GM11168 (cell line): Measurements from ENCODE around the gene CNIH1.
"Not testable (repeated sequence)": the region's sequence is repeated elsewhere in the genome, so short reads cannot be mapped to it uniquely, and the experiment has no call there.

Source experiments
- in situ Hi-C: fragments of 300-500 bp; cut with MboI; formaldehyde crosslinking; loops from one replicate; pipeline ENCODE4 v1.12.0; 2022; ENCODE audit warnings: low sequenced_read_pairs; ENCODE audit not compliant: unreplicated experiment

CNIH1 gene

DNA sequence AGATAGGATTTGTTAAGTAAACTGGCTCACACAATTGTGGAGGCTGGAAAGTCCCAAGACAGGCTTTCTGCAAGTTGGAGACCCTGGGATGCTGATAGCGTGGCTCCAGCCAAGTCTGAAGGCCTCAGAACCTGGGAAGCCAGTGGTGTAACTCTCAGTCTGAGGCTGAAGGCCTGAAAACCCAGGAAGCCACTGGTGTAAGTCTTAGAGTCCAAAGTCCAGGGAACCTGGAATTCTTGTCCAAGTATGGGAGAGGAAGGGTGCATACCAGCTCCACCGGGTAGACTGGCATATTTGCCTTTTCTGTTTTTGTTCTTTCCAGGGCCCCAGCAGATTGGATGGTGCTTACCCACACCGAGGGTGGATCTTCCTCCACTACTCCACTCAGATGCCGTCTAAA is 29.5 kb upstream of the CNIH1 start:
- in situ Hi-C loops, result no loop called here

DNA sequence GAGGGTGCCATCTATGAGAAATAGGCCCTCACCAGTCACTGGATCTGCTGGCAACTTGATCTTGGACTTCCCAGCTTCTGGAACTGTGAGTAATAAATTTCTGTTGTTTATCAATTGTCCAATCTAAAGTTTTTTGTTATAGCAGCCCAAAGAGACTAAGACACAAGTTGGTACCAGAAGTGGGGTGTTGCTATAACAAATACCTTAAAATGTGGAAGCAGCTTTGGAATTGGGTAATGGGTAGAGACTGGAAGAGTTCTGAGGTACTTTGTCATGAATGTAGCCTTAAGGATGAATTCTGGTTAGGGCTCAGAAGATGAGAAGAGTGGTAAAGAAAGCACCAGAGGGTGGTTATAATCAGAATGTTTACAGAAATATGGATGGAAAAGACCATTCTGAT is 26.1 kb upstream of the CNIH1 start:
- in situ Hi-C loops, result no loop called here

DNA sequence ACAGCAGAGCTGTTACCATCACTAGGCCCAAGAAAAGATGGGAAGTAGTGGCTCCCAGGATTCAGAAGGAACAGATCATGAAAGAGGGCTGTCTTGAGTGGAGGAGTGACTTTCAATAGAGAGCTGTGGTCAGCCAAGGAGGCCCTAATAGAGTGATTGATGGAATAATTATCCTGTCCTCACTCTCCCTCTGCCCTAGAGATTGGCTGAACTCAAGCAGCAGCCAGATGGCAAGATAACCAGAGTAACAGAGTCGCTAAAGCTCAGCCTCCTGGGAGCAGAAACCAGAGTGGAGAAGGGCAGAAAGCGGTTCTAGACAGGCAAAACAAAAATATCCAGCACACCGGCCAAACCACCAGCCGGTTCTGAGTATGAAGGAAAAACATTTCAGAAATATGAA is 24.5 kb upstream of the CNIH1 start:
- in situ Hi-C loops, result no loop called here

DNA sequence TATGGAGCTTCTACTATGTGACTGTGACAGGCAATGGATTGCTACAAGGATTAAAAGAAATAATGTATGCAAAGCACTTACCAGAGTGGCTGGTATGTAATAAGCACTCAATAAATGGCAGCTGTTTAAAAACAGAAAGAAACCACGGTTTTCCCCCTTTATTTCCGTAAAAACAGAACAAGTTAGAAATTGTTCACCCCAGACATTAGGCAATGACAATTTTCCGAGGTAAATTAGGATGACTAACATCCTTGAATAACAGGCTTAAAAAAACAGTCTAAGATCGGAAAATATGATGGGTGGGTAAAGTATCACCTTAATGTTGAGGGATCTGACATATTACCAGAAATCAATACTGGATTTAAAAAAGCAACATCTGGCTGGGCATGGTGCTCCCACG is 20.9 kb upstream of the CNIH1 start:
- in situ Hi-C loops, result no loop called here

DNA sequence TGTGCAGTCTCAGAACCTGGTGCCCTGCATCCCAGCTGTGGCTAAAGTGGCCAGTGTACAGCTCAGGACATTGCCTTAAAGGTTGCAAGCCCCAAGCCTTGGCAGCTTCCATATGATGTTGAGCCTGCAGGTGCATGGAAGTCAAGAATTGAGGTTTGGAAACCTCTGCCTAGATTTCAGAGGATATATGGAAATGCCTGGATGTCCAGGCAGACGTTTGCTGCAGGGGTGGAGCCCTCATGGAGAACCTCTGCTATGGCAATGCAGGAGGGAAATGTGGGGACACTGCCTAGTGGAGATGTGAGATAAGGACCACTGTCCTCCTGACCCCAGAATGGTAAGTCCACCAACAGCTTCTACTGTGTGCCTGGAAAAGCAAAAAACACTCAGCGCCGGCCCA is 17.9 kb upstream of the CNIH1 start:
- in situ Hi-C loops, result no loop called here

DNA sequence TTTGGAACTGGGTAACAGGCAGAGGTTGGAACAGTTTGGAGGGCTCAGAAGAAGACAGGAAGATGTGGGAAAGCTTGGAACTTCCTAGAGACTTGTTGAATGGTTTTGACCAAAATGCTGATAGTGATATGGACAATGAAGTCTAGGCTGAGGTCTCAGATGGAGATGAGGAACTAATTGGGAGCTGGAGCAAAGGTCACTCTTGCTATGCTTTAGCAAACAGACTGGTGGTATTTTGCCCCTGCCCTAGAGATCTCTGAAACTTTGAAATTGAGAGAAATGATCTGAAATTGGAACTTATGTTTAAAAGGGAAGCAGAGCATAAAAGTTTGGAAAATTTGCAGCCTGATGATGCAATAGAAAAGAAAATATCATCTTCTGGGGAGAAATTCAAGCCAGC is 17.4 kb upstream of the CNIH1 start:
- in situ Hi-C loops, result not testable (repeated sequence)

DNA sequence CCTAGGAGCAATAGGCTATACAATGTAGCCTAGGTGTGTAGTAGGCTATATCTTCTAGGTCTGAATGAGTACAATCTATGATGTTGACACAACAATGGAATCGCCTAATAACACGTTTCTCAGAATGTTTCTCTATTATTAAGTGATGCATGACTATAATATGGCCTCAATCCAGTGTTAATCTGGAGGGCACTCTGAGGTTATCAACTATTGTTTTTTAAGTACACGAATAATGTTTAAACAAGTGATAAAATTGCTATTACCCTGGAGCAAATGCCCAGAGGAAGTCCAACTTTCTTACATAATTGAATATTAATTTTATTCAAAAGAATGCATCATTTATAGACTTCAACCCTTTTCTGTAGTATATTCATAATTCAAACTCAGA is 16.4 kb upstream of the CNIH1 start:
- in situ Hi-C loops, result no loop called here

DNA sequence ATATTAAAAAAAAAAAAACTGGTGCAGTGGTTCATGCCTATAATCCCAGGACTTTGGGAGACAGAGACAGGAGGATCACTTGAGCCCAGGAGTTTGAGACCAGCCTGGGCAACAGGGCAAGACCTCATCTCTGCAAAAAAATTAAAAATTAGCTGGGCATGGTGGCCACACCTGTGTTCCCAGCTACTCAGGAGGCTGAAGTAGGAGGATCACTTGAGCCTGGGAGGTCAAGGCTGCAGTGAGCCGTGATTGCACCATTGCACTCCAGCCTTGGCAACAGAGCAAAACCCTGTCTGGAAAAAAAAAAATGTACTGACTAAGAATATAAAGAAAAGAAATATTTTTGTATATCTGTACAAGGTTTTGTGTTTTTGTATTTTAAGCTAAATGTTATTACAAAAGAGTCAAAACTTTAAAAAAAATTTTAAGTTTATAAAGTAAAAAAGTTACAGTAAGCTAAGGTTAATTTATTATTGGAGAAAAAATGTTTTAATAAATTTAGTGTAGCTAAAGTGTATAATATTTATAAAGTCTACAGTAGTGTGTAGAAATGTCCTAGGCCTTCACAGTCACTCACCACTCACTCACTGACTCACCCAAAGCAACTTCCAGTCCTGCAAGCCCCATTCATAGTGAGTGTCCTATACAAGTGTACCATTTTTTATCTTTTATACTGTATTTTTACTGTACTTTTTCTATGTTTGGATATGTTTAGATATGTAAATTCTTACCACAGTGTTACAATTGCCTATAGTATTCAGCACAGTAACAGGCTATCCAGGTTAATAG is 15.8 kb upstream of the CNIH1 start:
- in situ Hi-C loops, result not testable (repeated sequence)

DNA sequence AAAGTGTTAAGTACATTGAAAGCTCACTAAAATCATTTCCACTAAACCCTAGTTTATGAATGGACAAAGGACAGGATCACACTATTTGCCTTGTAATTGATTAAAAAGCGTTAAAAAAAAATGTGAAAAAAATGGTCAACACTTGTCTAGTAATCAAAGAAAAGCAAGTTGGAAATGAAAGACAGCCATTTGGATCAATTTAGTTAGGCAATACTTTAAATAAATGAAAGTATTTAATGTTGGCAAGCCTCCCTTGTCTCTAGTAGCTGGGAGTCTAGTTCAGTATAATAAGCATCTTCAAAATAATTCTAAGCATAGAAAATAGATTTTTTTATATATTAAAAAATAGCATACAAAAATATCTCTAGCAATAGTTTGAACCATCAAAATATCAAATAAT is 14.2 kb upstream of the CNIH1 start:
- in situ Hi-C loops, result no loop called here

DNA sequence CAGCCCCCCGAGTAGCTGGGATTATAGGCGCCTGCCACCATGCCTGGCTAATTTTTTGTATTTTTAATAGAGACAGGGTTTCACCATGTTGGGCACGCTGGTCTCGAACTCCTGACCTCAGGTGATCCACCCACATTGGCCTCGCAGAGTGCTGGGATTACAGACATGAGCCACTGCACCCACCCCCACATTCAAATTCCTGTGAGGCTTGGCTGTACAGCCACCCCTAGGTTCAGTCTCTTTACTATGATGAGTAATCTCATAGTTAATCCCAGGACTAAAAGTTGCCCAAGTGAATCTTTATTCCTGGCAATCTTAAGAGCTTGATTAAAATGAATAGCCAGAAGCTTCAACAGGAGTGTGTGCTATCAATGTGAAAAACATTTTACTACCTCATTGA is 12.8 kb upstream of the CNIH1 start:
- in situ Hi-C loops, result not testable (repeated sequence)

DNA sequence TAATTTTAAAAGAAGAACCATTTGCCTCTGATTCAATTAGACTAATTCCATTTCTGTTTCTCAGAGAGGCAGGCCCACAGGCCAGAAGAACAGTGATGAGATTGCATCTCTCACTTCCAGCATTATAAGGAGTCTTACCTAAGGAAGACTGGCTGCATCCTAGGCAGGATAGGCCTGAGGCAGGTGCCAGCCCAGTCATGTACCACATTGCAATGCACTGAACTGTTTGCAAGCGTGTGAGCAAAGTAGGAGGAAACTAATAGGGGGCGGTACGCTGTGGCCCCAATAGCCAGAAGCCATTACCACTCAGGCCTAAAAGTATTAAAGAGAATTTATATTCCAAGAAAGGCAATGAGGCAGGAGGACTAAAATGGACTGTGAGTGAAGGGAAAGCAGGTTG is 12.1 kb upstream of the CNIH1 start:
- in situ Hi-C loops, result no loop called here

DNA sequence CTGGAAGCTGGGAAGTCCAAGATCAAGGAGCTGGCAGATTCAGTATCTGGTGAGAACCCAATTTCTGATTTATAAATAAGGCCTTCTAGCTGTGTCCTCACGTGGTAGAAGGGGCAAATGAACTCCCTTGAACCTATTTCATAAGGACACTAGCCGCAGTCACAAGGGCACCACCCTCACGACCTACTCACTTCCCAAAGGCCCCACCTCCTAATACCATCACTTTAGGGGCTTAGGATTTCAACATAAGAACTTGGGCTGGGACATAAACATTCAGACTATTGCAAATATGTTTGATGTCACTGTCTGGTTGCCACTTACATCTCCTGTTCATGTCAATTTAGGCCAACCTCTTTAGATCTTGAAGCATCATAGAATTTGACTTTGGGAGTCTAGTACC is 10.8 kb upstream of the CNIH1 start:
- in situ Hi-C loops, result no loop called here

DNA sequence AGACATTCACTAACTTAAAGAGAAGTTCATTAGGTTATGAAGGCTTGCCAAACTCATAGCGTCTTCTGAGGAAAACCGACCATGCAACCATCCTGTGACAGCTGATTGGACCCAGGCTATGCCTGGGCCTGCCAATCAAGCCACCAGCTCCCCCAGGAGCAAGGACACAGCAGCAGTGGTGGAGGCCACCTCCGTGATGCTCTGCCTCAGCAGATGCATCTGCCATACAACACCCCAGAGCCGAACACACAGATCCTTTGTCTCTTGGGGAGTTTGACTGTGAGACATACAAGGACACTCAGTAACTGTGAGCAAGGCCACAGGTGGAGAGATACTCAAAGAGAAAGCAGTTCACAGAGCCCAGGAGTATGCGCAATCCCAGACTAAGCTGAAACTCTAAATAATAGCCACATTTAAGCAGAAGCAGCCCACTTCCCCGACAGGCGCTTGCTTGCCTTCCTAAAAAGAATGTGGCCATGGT is 10.0 kb upstream of the CNIH1 start:
- in situ Hi-C loops, result no loop called here

DNA sequence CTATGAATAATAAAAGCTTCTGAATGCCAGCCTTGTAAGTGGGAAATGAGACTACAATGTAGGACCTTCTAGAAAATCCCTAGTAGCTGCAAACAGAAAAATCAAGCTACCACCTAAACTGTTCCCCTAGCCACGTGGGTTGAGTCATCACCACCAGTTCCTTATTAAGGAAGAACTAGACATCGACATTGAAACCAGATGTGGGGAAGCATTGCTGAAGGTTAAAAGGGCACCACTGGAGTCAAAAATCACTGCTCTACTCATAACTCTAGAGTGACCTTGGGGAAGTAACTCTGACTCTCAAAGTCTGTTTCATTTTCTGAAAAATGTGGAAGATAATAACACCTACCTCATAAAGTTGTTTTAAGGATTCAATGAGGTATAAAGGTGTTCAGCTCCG is 9.4 kb upstream of the CNIH1 start:
- in situ Hi-C loops, result no loop called here

DNA sequence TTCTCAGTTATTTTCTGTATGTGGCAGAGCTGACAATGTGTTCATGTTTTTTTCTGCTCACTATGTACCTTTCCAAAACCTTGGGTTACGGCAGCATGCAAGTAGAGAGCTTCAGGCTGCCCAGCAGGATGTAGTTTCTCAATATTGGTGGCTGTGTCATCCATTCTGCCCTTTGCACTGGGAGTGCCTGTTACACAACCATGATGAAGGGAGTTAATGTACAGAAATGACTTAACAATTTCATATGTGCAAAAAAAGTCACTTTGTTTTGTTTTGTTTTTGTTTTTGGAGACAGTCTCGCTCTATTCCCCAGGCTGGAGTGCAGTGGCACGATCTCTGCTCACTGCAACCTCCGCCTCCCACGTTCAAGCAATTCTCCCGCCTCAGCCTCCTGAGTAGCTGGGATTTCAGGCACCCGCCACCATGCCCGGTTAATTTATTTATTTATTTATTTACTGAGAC is 6.1 kb upstream of the CNIH1 start:
- in situ Hi-C loops, result no loop called here

DNA sequence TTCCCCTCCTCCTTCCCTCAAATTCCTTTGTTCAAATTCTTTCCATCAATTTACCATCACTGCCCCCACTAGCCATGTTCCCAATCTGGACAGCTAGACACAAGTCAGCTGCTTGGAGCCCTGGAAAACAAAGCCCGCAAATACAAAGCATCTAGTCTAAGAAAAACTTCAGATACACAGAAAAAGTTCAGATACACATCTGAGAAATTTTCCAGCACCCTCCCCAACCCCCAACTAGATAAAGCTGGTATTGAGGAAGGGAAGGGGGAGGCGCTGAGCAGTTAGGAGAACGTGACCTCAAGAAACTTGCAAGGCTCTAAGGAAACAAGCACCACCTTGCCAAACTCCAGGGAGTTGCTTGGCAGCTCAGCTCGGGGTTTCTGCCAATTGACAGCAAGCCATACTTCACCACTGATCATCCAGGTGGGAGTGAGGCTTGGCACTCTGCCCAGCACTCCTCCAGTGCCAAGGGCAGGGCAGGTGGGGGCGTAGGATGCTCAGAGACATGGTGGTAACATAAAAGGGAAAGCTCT is 5.1 kb upstream of the CNIH1 start:
- in situ Hi-C loops, result no loop called here

DNA sequence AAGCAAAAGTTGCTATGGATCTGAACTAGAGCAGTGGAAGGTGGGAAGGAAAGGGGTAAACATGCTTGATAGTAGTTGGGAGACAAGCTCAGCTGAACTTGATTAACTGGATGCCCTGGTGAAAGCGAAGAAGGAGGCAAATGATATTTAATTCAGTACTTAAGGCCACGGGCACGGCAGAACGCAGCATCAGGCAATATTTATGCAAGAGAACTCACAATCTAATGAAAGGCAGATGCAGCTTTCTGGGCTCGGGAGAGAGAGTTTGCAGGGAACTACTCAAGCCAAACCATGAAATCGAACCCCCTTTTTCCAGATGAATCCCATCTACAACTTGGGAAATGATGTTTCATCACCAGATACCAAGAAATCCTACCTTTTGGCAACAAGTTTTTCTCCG is 3.5 kb upstream of the CNIH1 start:
- in situ Hi-C loops, result no loop called here

DNA sequence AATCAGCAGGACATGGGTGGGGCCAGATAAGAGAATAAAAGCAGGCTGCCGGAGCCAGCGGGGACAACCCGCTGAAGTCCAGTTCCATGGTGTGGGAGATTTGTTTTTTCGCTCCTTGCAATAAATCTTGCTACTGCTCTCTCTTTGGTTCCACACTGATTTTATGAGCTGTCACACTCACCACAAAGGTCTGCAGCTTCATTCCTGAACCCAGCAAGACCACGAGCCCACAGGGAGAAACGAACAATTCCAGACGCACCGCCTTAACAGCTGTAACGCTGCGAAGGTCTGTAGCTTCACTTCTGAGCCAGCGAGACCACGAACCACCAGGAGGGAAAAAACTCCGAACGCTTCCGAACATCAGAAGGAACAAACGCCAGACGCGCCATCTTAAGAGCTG is 2.8 kb upstream of the CNIH1 start:
- in situ Hi-C loops, result no loop called here

DNA sequence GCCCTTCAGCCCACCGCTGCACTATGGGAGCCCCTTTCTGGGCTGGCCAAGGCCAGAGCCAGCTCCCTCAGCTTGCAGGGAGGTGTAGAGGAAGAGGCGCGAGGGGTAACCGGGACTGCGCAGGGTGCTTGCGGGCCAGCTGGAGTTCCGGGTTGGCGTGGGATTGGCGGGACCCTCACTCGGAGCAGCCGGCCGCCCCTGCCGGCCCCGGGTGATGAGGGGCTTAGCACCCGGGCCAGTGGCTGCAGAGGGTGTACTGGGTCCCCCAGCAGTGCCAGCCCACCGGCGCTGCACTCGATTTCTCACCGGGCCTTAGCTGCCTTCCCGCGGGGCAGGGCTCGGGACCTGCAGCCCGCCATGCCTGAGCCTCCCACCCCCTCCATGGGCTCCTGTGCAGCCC is 1.8 kb upstream of the CNIH1 start:
- in situ Hi-C loops, result not testable (repeated sequence)

DNA sequence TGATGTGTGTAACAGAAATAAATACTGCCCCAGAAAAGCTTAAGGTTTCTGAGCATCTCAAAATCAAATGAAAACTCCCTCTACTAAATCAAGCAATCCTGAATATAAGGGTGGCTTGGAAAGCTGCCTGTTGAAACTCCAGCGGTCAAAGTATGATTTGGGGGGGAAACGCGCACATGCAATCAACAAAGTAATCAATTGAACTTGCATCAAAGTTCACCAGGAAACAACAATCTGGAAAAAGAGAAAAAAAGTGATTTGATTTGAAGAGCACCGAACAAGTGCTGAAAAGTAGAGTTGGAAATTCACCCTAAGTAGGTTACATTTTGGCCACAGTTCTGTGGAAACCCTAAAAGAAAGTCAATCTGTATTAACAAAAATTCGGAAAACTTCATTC is 700 bp downstream of the CNIH1 start:
- in situ Hi-C loops, result no loop called here

DNA sequence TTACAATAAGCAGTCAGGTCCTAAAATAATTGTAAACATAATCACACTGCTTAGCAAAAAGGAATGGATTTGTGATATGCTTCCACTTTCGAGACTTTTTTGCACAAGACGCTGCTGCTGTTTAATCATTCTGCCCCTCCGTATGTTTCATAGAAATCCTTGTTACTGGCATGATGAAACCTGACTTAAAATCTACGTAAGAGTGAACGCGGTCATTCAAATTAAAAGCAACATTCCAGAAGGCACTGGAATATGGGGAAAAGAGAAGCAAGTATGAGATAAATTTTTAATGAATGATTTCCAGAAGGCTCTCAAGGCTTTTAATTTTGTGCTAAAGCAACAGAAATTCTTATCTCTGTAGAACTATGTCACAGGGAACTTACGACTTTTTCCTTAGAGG is 1.1 kb downstream of the CNIH1 start:
- in situ Hi-C loops, result no loop called here

DNA sequence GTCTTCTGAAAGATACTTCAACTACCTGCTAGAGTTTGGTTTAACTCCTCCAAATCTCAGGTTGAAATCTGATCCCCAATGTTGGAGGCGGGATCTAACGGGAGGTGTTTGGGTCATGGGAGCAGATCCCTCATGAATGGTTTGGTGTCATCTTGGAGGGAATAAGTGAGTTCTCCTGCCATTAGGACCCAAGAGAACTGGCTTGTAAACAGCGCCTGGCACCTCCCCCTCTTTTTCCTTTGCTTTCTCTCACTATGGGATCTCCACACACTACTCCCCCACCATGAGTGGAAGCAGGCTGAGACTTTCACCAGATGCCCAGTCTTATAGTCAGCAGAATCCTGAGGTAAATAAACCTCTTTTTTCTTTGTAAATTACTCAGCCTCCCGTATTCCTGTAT is 2.5 kb downstream of the CNIH1 start:
- in situ Hi-C loops, result no loop called here
